ENCODE data around the gene SETDB1.

DNA sequence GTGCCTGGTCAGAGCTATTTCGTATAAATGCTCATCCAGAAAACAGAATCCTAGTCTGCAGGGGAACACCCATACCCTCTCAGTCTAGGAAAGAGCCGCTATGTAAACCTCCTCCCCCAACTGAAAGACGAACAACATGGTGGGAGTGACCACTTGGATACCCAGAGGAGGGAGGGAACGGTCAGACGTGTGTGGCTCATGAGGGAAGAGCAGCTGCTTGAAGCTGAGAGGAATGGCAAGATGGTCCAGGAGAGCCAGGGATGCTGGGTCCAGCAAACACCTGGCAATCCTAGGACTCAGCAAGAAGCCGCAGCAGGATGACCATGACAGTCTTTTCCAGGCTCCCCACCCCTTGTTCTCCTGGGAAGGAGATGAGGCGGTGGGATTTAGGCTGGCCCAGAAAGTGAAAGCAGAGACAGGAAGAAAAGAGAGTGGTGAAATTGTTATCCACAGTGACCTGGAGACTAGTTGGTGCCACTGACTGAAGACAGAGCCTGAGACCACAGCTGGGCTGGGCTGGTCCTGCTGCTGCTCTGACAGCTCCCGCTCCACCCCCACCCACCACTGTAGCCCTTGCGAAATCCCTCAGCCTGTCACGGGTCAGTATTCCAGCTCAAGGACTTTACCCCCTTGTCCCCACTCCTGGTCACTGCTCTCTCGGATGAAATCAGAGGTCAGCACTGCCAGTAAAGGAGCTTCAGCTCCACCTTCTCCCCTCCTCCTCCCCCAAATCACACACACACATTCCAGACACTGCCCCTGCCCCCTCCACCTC is 44.8 kb downstream of the SETDB1 start:
- TF ChIP-seq USF1 (IDR thresholded peaks at IDR 0.05; ENCODE audit: borderline replicate concordance, low read depth) (no peak), ELF1 (IDR thresholded peaks at IDR 0.05) (no peak), CTCF (IDR thresholded peaks at IDR 0.05) (no peak)
